ENCODE measurements around the gene PDZRN4.

- no peak for TF ChIP-seq YY1 (IDR thresholded peaks at IDR 0.05; ENCODE audit: insufficient read depth, insufficient read length)
- TF ChIP-seq ZNF274 (IDR thresholded peaks at IDR 0.05; ENCODE audit: low read depth, low read length): no peak
- no peak for TF ChIP-seq SUZ12 (IDR thresholded peaks at IDR 0.05; ENCODE audit: extremely low read depth, insufficient read depth, insufficient read length)
These were observed 280.2 kb downstream of the PDZRN4 start for GRCh38 chr12:41468341-41468740.
